Measurements from ENCODE around the gene ISCA2. TPM values are rescaled to one million over a fixed set of nuclear protein-coding genes. Genes with fewer than 3 reads are reported as not detected.
"Not testable (repeated sequence)": the region's sequence is repeated elsewhere in the genome, so short reads cannot be mapped to it uniquely, and the experiment has no call there.

ISCA2 gene
- 18.4 and 24.3 TPM in 2 replicates for total RNA-seq (2014; rRNA removed; shearing (Covaris generic))
- polyA plus RNA-seq (2014; cell fraction: nucleus; rRNA removed), result 27.3 and 39.7 TPM in 2 replicates

GRCh38 chr14:74493343-74494261 lies at the start of gene ISCA2:
ISCA2 (plus strand) TSS chr14:74493765; CDS start chr14:74493775, 10 bp downstream.
- peak; percentile 99 for DNase-seq (ENCODE audit: extremely low read depth, low read depth)

GRCh38 chr14:74444866-74445265 lies 48.7 kb upstream of the ISCA2 start:
- no peak for DNase-seq (ENCODE audit: extremely low read depth, low read depth)

- not testable (repeated sequence) for DNase-seq (ENCODE audit: extremely low read depth, low read depth)
Measured at GRCh38 chr14:74454397-74454796, 39.2 kb upstream of the ISCA2 start.

- DNase-seq (ENCODE audit: extremely low read depth, low read depth), result no peak
Measured at GRCh38 chr14:74456684-74457564, 36.6 kb upstream of the ISCA2 start.

- no peak for DNase-seq (ENCODE audit: extremely low read depth, low read depth)
Measured at GRCh38 chr14:74457565-74457895, 36.0 kb upstream of the ISCA2 start.

- DNase-seq (ENCODE audit: extremely low read depth, low read depth), result peak; percentile 25
Measured at GRCh38 chr14:74459289-74459946, 34.1 kb upstream of the ISCA2 start.

GRCh38 chr14:74459976-74460375 lies 33.6 kb upstream of the ISCA2 start:
- no peak for DNase-seq (ENCODE audit: extremely low read depth, low read depth)

- DNase-seq (ENCODE audit: extremely low read depth, low read depth), result no peak
Measured at GRCh38 chr14:74462993-74463392, 30.6 kb upstream of the ISCA2 start.

- no peak for DNase-seq (ENCODE audit: extremely low read depth, low read depth)
Measured at GRCh38 chr14:74463697-74464096, 29.9 kb upstream of the ISCA2 start.

GRCh38 chr14:74464785-74465184 lies 28.8 kb upstream of the ISCA2 start:
- no peak for DNase-seq (ENCODE audit: extremely low read depth, low read depth)

GRCh38 chr14:74465335-74465734 lies 28.2 kb upstream of the ISCA2 start:
- no peak for DNase-seq (ENCODE audit: extremely low read depth, low read depth)

- no peak for DNase-seq (ENCODE audit: extremely low read depth, low read depth)
Measured at GRCh38 chr14:74468513-74468912, 25.1 kb upstream of the ISCA2 start.

- DNase-seq (ENCODE audit: extremely low read depth, low read depth), result no peak
Measured at GRCh38 chr14:74469548-74470518, 23.7 kb upstream of the ISCA2 start.

GRCh38 chr14:74472601-74473000 lies 21.0 kb upstream of the ISCA2 start:
- no peak for DNase-seq (ENCODE audit: extremely low read depth, low read depth)

GRCh38 chr14:74474376-74474775 lies 19.2 kb upstream of the ISCA2 start:
- no peak for DNase-seq (ENCODE audit: extremely low read depth, low read depth)

GRCh38 chr14:74475678-74476077 lies 17.9 kb upstream of the ISCA2 start:
- no peak for DNase-seq (ENCODE audit: extremely low read depth, low read depth)

GRCh38 chr14:74476107-74476506 lies 17.5 kb upstream of the ISCA2 start:
- no peak for DNase-seq (ENCODE audit: extremely low read depth, low read depth)

GRCh38 chr14:74476607-74477006 lies 17.0 kb upstream of the ISCA2 start:
- DNase-seq (ENCODE audit: extremely low read depth, low read depth), result no peak

GRCh38 chr14:74478996-74479635 lies 14.4 kb upstream of the ISCA2 start:
- DNase-seq (ENCODE audit: extremely low read depth, low read depth), result peak; percentile 45

Data from NCI-H460 (cell line).